Measurements from ENCODE around the gene ATP23. TPM values are rescaled to one million over a fixed set of nuclear protein-coding genes. Genes with fewer than 3 reads are reported as not detected.
A peak's percentile ranks its signal among the peaks of the same experiment; 100 is the strongest.

Gene ATP23
- total RNA-seq, 2 experiments from 2014 or later, result 17.1 to 18.7 TPM

DNA sequence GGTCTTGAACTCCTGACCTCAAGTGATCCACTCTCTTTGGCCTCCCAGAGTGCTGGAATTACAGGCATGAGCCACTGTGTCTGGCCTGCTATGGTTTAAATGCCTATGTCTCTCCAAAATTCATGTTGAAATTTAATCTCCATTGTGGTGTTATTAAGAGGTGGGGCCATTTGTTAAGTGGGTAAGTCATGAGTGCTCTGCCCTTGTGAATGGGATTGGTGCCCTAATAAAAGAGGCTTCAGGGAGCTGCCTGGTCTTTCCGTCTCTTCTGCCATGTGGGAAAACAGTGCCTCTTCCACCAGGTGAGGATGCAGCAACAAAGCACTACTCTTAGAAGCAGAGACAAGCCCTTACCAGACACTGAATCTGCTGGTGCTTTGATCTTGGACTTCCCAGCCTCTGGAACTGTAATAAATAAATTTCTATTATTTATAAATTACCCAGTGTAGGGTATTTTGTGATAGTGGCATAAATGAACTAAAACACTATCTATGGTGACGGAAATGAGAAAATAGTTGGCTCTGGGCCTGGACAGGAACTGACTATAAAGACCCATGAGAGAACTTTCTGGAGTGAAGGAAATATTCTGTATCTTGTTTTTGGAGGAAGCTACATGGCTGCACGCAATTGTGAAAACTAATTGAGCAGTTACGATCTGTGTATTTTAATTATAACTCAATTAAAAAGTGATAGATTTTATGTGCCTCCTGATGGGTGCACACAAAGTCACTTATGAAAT lies 12.1 kb upstream of the ATP23 start:
- H3K9me3 Mint-ChIP-seq, result no peaks in the 10 kb centered on the region
- H3K4me1 Mint-ChIP-seq, result peaks cover 1% of the 10 kb centered on the region
- H3K27ac Mint-ChIP-seq, result no peak overlapping the region
- DNase-seq, result no peak
- CTCF ChIA-PET, result no interaction called here
- no peak overlapping the region for H3K4me3 Mint-ChIP-seq
- H3K36me3 Mint-ChIP-seq (ENCODE audit: low read depth), result peaks cover 16% of the 10 kb centered on the region
- POLR2A ChIA-PET, result no interaction called here
- no peaks in the 10 kb centered on the region for H3K27me3 Mint-ChIP-seq

- H3K36me3 Mint-ChIP-seq (ENCODE audit: low read depth), result peaks cover 27% of the 10 kb centered on the region
- H3K4me1 Mint-ChIP-seq, result peaks cover 34% of the 10 kb centered on the region
- CTCF ChIA-PET, result no interaction called here
- peak overlapping the region; percentile 82 for H3K4me3 Mint-ChIP-seq
- H3K9me3 Mint-ChIP-seq, result no peaks in the 10 kb centered on the region
- POLR2A ChIA-PET, result interaction anchor here (1.4 kb wide), 1 partner anchor 241 kb away, joined by 3 read pairs; the partner anchor contains the start of gene OS9
- H3K27me3 Mint-ChIP-seq, result no peaks in the 10 kb centered on the region
- DNase-seq, result no peak
- no peak overlapping the region for H3K27ac Mint-ChIP-seq
Observed at GRCh38 chr12:57934819-57935218, 6.5 kb upstream of the ATP23 start.

GRCh38 chr12:57935331-57935730 lies 6.0 kb upstream of the ATP23 start:
- CTCF ChIA-PET, result interaction anchor here (1.2 kb wide), 1 partner anchor 154 kb away, joined by 3 read pairs; no protein-coding TSS in a partner anchor
- Mint-ChIP-seq H3K27me3 (no peaks in the 10 kb centered on the region), H3K36me3 (ENCODE audit: low read depth) (peaks cover 27% of the 10 kb centered on the region), H3K4me1 (peaks cover 36% of the 10 kb centered on the region), H3K9me3 (no peaks in the 10 kb centered on the region), H3K27ac (peak overlapping the region; percentile 84), H3K4me3 (peak overlapping the region; percentile 82)
- no peak for DNase-seq
- POLR2A ChIA-PET, result interaction anchor here (1.4 to 1.6 kb wide), 2 partner anchors 37 to 241 kb away, joined by 3 to 6 read pairs; partner anchors contain the start of gene OS9

DNA sequence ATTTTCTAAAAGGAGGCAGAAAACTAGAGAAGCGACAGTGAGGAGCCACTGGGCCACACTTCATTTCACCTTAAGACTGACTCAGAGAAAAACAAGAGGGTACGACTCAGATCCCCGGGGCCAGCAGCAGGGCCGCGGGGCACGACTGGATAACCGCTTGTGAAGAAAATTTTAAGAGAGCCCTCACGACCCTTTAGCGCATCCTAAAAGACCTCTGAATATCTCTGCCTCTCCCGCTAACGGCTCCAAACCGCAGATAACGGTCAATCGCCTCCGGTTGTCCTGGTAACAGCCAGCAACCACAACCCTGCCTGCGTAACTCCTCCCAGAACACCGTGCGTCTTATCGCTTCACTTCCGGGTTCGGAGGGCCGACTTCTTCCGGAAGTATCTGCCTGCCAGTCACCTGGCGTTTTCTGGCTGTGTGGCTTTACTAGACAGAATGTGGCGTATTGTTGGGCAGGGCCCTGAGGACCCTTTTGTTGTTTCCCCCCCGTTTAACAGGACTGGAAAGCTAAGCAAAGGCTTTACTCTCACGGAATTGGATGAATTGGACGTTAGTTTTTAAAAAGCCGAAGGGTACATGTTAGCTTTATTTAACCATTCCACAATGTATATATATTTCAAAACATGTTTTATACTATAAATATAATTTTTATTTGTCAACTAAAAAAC lies 5.4 kb upstream of the ATP23 start:
- Mint-ChIP-seq H3K27me3 (no peaks in the 10 kb centered on the region), H3K27ac (peak overlapping the region; percentile 84), H3K36me3 (ENCODE audit: low read depth) (peaks cover 27% of the 10 kb centered on the region), H3K4me1 (peaks cover 43% of the 10 kb centered on the region), H3K9me3 (no peaks in the 10 kb centered on the region), H3K4me3 (peak overlapping the region; percentile 82)
- peak; percentile 95 for DNase-seq
- CTCF ChIA-PET, result interaction anchor here (1.0 to 1.2 kb wide), 2 partner anchors 32 to 155 kb away, joined by 3 read pairs; no protein-coding TSS in a partner anchor
- POLR2A ChIA-PET, result interaction anchor here (0.8 to 1.6 kb wide), 4 partner anchors 37 to 164 kb away, joined by 3 to 6 read pairs (median 4); partner anchors contain the start of genes EEF1AKMT3, METTL1 and TSFM

DNA sequence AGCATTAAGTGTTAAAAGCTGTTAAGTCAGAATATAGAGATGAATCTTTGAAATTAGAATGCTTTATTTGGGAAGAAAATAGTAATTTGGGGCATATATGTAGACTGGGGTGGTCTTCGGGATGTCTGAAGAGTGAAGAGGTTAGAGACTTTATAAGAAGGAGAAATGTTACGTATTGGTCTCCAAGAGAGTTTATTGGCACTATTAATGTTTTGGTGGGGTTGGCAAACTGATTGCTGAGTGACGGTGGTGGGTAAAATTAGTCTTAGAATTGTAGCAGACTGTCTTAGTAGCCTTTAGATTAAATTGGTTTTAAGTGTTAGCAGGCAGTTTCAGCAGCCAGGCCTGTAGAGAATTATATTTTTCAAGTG lies 4.9 kb upstream of the ATP23 start:
- Mint-ChIP-seq H3K27me3 (no peaks in the 10 kb centered on the region), H3K36me3 (ENCODE audit: low read depth) (peaks cover 25% of the 10 kb centered on the region), H3K9me3 (no peaks in the 10 kb centered on the region), H3K27ac (peak overlapping the region; percentile 74), H3K4me3 (peak overlapping the region; percentile 68), H3K4me1 (peaks cover 45% of the 10 kb centered on the region)
- DNase-seq, result no peak
- ChIA-PET POLR2A (interaction anchor here (0.8 to 1.6 kb wide), 4 partner anchors 38 to 164 kb away, joined by 3 to 6 read pairs (median 4); partner anchors contain the start of genes EEF1AKMT3, METTL1 and TSFM), CTCF (interaction anchor here (1.0 to 1.2 kb wide), 2 partner anchors 32 to 155 kb away, joined by 3 read pairs; no protein-coding TSS in a partner anchor)

DNA sequence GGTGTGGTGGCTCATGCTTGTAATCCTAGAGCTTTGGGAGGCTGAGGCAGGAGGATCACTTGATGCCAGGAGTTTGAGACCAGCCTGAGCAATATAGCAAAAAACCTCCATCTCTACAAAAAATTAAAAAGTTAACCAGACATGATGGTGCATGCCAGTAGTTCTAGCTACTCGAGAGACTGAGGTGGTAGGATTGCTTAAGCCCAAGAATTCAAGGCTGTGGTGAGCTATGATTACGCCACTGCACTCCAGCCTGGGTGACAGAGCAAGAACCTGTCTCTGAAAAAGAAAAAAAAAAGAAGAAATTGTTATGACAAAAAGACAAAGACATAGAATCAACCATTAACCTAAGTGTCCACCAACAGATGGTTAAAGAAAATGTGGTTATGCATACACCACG lies 2.1 kb upstream of the ATP23 start:
- Mint-ChIP-seq H3K9me3 (no peaks in the 10 kb centered on the region), H3K36me3 (ENCODE audit: low read depth) (peaks cover 10% of the 10 kb centered on the region), H3K27ac (no peak overlapping the region), H3K27me3 (no peaks in the 10 kb centered on the region), H3K4me1 (peaks cover 66% of the 10 kb centered on the region), H3K4me3 (no peak overlapping the region)
- ChIA-PET POLR2A (interaction anchor here (1.6 kb wide), 1 partner anchor 105 kb away, joined by 3 read pairs; no protein-coding TSS in a partner anchor), CTCF (no interaction called here)
- DNase-seq, result no peak

DNA sequence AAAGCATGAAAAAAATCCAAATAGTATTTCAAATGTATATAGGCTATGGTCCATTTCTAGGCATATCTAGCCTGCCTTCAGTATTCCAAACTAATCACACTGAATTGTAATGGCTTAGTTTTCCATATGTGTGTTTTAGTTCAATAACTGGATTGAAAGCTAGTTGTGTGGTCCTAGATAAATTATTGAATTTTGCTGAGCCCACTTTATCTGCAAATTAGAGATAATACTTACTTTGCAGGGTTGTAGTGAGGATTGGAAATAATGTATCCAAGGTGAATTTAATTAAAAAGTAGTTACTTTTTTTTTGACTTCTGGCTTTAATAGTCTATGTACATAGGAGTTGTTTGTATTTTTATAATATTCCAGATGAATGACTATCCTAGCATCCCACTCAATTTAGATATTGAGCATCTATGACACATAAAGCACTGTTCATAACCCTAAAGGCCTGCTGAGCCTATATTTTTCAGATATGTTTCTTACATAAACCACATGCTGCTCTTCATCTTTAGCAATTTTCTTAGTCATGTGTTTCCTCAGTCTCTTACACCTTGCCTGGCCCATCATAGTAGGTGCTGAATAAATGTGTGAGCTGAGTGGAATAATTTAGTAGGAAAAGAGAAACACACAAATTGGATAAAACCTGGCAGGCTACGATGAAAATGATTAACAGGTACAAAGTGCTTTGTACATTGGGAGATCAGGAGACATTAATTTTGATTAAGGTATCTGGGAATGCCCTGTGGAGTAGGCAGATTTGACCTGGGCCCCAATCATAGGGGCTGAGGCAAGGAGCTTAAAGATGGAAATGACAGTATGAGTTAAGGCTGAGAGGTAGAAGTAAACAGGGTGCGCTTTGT lies 1.1 kb upstream of the ATP23 start:
- peaks cover 61% of the 10 kb centered on the region for H3K4me1 Mint-ChIP-seq
- ChIA-PET CTCF (interaction anchor here (1.0 to 1.6 kb wide), 2 partner anchors 35 to 174 kb away, joined by 3 to 4 read pairs; partner anchors contain the start of gene CYP27B1), POLR2A (interaction anchor here (0.5 to 2.1 kb wide), 10 partner anchors 9 to 1246 kb away, joined by 3 to 15 read pairs (median 7); partner anchors contain the start of gene TSFM)
- no peak for DNase-seq
- H3K27me3 Mint-ChIP-seq, result no peaks in the 10 kb centered on the region
- peak overlapping the region; percentile 84 for H3K4me3 Mint-ChIP-seq
- H3K27ac Mint-ChIP-seq, result peak overlapping the region; percentile 98
- H3K9me3 Mint-ChIP-seq, result no peaks in the 10 kb centered on the region
- H3K36me3 Mint-ChIP-seq (ENCODE audit: low read depth), result peaks cover 4% of the 10 kb centered on the region

- no peaks in the 10 kb centered on the region for H3K9me3 Mint-ChIP-seq
- peak overlapping the region; percentile 84 for H3K4me3 Mint-ChIP-seq
- peaks cover 3% of the 10 kb centered on the region for H3K36me3 Mint-ChIP-seq (ENCODE audit: low read depth)
- POLR2A ChIA-PET, result interaction anchor here (1.3 to 2.1 kb wide), 7 partner anchors 10 to 184 kb away, joined by 6 to 15 read pairs (median 8); partner anchors contain the start of gene TSFM
- H3K4me1 Mint-ChIP-seq, result peaks cover 58% of the 10 kb centered on the region
- peak overlapping the region; percentile 98 for H3K27ac Mint-ChIP-seq
- no peaks in the 10 kb centered on the region for H3K27me3 Mint-ChIP-seq
- no peak for DNase-seq
- CTCF ChIA-PET, result interaction anchor here (1.0 to 1.6 kb wide), 2 partner anchors 35 to 174 kb away, joined by 3 to 4 read pairs; partner anchors contain the start of gene CYP27B1
Observed at GRCh38 chr12:57940915-57941164, 527 bp upstream of the ATP23 start.

- Mint-ChIP-seq H3K9me3 (no peaks in the 10 kb centered on the region), H3K4me1 (peaks cover 46% of the 10 kb centered on the region), H3K27ac (no peak overlapping the region), H3K4me3 (no peak overlapping the region), H3K27me3 (no peaks in the 10 kb centered on the region), H3K36me3 (ENCODE audit: low read depth) (peaks cover 11% of the 10 kb centered on the region)
- DNase-seq, result no peak
- ChIA-PET POLR2A (interaction anchor here (1.0 kb wide), 1 partner anchor 9 kb away, joined by 4 read pairs; no protein-coding TSS in a partner anchor), CTCF (no interaction called here)
Observed at GRCh38 chr12:57943438-57944080, 2.2 kb downstream of the ATP23 start.

- ChIA-PET POLR2A (no interaction called here), CTCF (no interaction called here)
- DNase-seq, result no peak
- Mint-ChIP-seq H3K9me3 (no peaks in the 10 kb centered on the region), H3K4me1 (peaks cover 42% of the 10 kb centered on the region), H3K27ac (no peak overlapping the region), H3K4me3 (no peak overlapping the region), H3K36me3 (ENCODE audit: low read depth) (peaks cover 18% of the 10 kb centered on the region), H3K27me3 (no peaks in the 10 kb centered on the region)
Observed at GRCh38 chr12:57944313-57945023, 3.1 kb downstream of the ATP23 start.

GRCh38 chr12:57952766-57953165 lies 11.4 kb downstream of the ATP23 start:
- Mint-ChIP-seq H3K4me3 (no peak overlapping the region), H3K27me3 (no peaks in the 10 kb centered on the region), H3K4me1 (peaks cover 6% of the 10 kb centered on the region), H3K9me3 (no peaks in the 10 kb centered on the region), H3K27ac (no peak overlapping the region), H3K36me3 (ENCODE audit: low read depth) (peaks cover 59% of the 10 kb centered on the region)
- POLR2A ChIA-PET, result interaction anchor here (0.9 to 1.3 kb wide), 2 partner anchors 9 to 11 kb away, joined by 3 to 4 read pairs; partner anchors contain the start of gene ATP23
- no peak for DNase-seq
- CTCF ChIA-PET, result no interaction called here

DNA sequence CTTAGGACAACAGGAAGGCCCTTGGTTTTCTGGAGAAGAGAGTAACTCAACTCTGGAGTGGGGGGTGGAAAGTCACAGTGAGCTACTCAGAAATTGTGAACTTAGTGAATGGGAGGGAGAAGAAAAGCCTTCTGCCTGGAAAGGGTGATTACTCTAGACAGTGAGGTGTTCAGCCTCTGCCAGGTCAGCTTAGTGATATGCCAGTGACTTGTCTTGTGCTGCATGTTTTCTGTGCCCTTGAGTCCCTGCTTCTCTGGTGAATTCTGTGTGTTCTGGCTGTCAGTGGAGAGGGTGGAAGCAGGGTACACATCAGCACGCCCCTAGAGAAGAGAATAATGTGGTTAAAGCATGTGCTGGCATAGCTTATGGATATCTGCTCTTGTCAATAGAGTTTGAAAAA lies 13.4 kb downstream of the ATP23 start:
- no peak overlapping the region for H3K4me3 Mint-ChIP-seq
- ChIA-PET CTCF (no interaction called here), POLR2A (no interaction called here)
- H3K36me3 Mint-ChIP-seq (ENCODE audit: low read depth), result peaks cover 67% of the 10 kb centered on the region
- peaks cover 6% of the 10 kb centered on the region for H3K4me1 Mint-ChIP-seq
- H3K9me3 Mint-ChIP-seq, result peaks cover 9% of the 10 kb centered on the region
- H3K27me3 Mint-ChIP-seq, result no peaks in the 10 kb centered on the region
- DNase-seq, result no peak
- no peak overlapping the region for H3K27ac Mint-ChIP-seq
